Measurements from ENCODE around the gene MAPKAPK3.

GRCh38 chr3:50607271-50608091 lies 9.5 kb upstream of the MAPKAPK3 start:
- TF ChIP-seq CTCF (conservative IDR thresholded peaks at IDR 0.05; ENCODE audit: low read length) (no peak), EZH2phosphoT487 (IDR thresholded peaks at IDR 0.05; ENCODE audit: borderline replicate concordance) (no peak)
